Nephron progenitor cell (in vitro differentiated cells): Measurements from ENCODE around the gene UMAD1.
"Not testable (repeated sequence)": the region's sequence is repeated elsewhere in the genome, so short reads cannot be mapped to it uniquely, and the experiment has no call there.

Experiments used
- DNase-seq: peaks from one replicate; pipeline ENCODE4 v3.0.0; 2021
- H3K27ac Mint-ChIP-seq: 2 replicates; pipeline ENCODE4 v1.8.0; 2021; ENCODE audit warnings: mild to moderate bottlenecking, moderate library complexity, mixed read lengths
- H3K27me3 Mint-ChIP-seq: 2 replicates; pipeline ENCODE4 v1.8.0; 2021; ENCODE audit warnings: mild to moderate bottlenecking, low read depth, mixed read lengths; ENCODE audit not compliant: poor library complexity
- H3K36me3 Mint-ChIP-seq: 2 replicates; pipeline ENCODE4 v1.8.0; 2021; ENCODE audit warnings: low read depth, mixed read lengths
- H3K4me1 Mint-ChIP-seq: 2 replicates; pipeline ENCODE4 v1.8.0; 2021; ENCODE audit warnings: mixed read lengths
- H3K4me3 Mint-ChIP-seq: 2 replicates; pipeline ENCODE4 v1.8.0; 2021; ENCODE audit warnings: mild to moderate bottlenecking, moderate library complexity, mixed read lengths
- H3K9me3 Mint-ChIP-seq: 2 replicates; pipeline ENCODE4 v1.8.0; 2021; ENCODE audit warnings: mild to moderate bottlenecking, moderate library complexity, mixed read lengths
- CTCF ChIP-seq: fragments of 200-600 bp; sonication (generic); IDR thresholded peaks from 2 replicates; pipeline ENCODE4 v1.5.0; 2021; ENCODE audit warnings: antibody characterized with exemption

UMAD1 gene

GRCh38 chr7:7821517-7821916 lies 181.0 kb downstream of the UMAD1 start:
- Mint-ChIP-seq H3K27ac (no peak overlapping the region), H3K36me3 (peaks cover 6% of the 10 kb centered on the region), H3K27me3 (no peaks in the 10 kb centered on the region), H3K4me3 (no peak overlapping the region), H3K4me1 (peaks cover 10% of the 10 kb centered on the region), H3K9me3 (peaks cover 11% of the 10 kb centered on the region)
- no peak for DNase-seq
- no peak for TF ChIP-seq CTCF

- not testable (repeated sequence) for H3K36me3 Mint-ChIP-seq, H3K4me3 Mint-ChIP-seq, H3K27me3 Mint-ChIP-seq, H3K27ac Mint-ChIP-seq, DNase-seq
- Mint-ChIP-seq H3K4me1 (peaks cover 10% of the 10 kb centered on the region), H3K9me3 (peaks cover 12% of the 10 kb centered on the region)
Measured at GRCh38 chr7:7825294-7825693, 184.7 kb downstream of the UMAD1 start.

- Mint-ChIP-seq H3K36me3 (peaks cover 6% of the 10 kb centered on the region), H3K9me3 (peaks cover 12% of the 10 kb centered on the region), H3K27ac (peak overlapping the region; percentile 21), H3K4me3 (no peak overlapping the region), H3K4me1 (no peaks in the 10 kb centered on the region), H3K27me3 (no peaks in the 10 kb centered on the region)
- TF ChIP-seq CTCF: no peak
- no peak for DNase-seq
Measured at GRCh38 chr7:7829667-7830066, 189.1 kb downstream of the UMAD1 start.

- Mint-ChIP-seq H3K36me3 (peaks cover 1% of the 10 kb centered on the region), H3K27me3 (no peaks in the 10 kb centered on the region), H3K27ac (peak overlapping the region; percentile 21), H3K4me1 (no peaks in the 10 kb centered on the region), H3K4me3 (no peak overlapping the region), H3K9me3 (peaks cover 8% of the 10 kb centered on the region)
- TF ChIP-seq CTCF: no peak
- DNase-seq: no peak
Measured at GRCh38 chr7:7830122-7830878, 189.7 kb downstream of the UMAD1 start.

GRCh38 chr7:7832518-7832917 lies 192.0 kb downstream of the UMAD1 start:
- Mint-ChIP-seq H3K27me3 (no peaks in the 10 kb centered on the region), H3K4me1 (no peaks in the 10 kb centered on the region), H3K4me3 (no peak overlapping the region), H3K36me3 (no peaks in the 10 kb centered on the region), H3K27ac (no peak overlapping the region), H3K9me3 (no peaks in the 10 kb centered on the region)
- no peak for TF ChIP-seq CTCF
- DNase-seq: no peak

- TF ChIP-seq CTCF: no peak
- H3K36me3 Mint-ChIP-seq: no peaks in the 10 kb centered on the region
- no peaks in the 10 kb centered on the region for H3K9me3 Mint-ChIP-seq
- no peak for DNase-seq
- no peaks in the 10 kb centered on the region for H3K27me3 Mint-ChIP-seq
- H3K4me1 Mint-ChIP-seq: no peaks in the 10 kb centered on the region
- H3K27ac Mint-ChIP-seq: no peak overlapping the region
- H3K4me3 Mint-ChIP-seq: no peak overlapping the region
Measured at GRCh38 chr7:7834761-7835160, 194.2 kb downstream of the UMAD1 start.
